Keratinocyte (primary cell): ENCODE measurements around the gene PCSK6. TPM values are rescaled to one million over a fixed set of nuclear protein-coding genes. Genes with fewer than 3 reads are reported as not detected.

Experiments used
- DNase-seq: peaks from one replicate; pipeline ENCODE4 v3.0.0-alpha.2; 2011; ENCODE audit warnings: low read depth, missing footprints, low spot score
- FAIRE-seq: peaks from 2 replicates; lab custom pipeline; 2011; peaks lifted over from hg19 to GRCh38; lab: Jason Lieb, UNC
- H2AFZ ChIP-seq: 2 replicates; pipeline ENCODE4 v1.6.0; 2012; ENCODE audit warnings: low read length, control low read depth, inconsistent platforms; ENCODE audit not compliant: control insufficient read depth
- H3K27ac ChIP-seq: 2 replicates; pipeline ENCODE4 v1.5.1; 2011; ENCODE audit warnings: low read length; ENCODE audit not compliant: control insufficient read depth, insufficient read depth
- H3K27me3 ChIP-seq: 3 replicates; pipeline ENCODE4 v1.6.0; 2011; ENCODE audit warnings: low read length; ENCODE audit not compliant: control insufficient read depth, insufficient read depth; ENCODE audit errors: extremely low read depth
- H3K36me3 ChIP-seq, 2 experiments: 2 replicates in 1 of 2; 3 replicates in 1 of 2; pipeline ENCODE4 v1.5.1; 2011; ENCODE audit warnings: low read length in 2 of 2, mild to moderate bottlenecking in 1 of 2; ENCODE audit not compliant: control insufficient read depth in 2 of 2, insufficient read depth in 2 of 2; ENCODE audit errors: extremely low read depth in 1 of 2
- H3K4me1 ChIP-seq: 3 replicates; pipeline ENCODE4 v1.5.1; 2011; ENCODE audit warnings: low read length; ENCODE audit not compliant: control insufficient read depth, insufficient read depth; ENCODE audit errors: extremely low read depth
- H3K4me2 ChIP-seq: 3 replicates; pipeline ENCODE4 v1.6.0; 2011; ENCODE audit warnings: low read depth, low read length; ENCODE audit not compliant: control insufficient read depth, insufficient read depth; ENCODE audit errors: extremely low read depth
- H3K4me3 ChIP-seq, 3 experiments: fragments of 200-600 bp in 1 of 3; sonication (generic) in 1 of 3; 2 replicates in 2 of 3; 3 replicates in 1 of 3; pipeline ENCODE4 v1.5.1; 2011 to 2016; ENCODE audit warnings: low read length in 3 of 3, mild to moderate bottlenecking in 3 of 3, control low read depth in 2 of 3, inconsistent platforms in 1 of 3, low read depth in 1 of 3, mixed read lengths in 1 of 3, mixed run types in 1 of 3, moderate library complexity in 1 of 3; ENCODE audit not compliant: control insufficient read depth in 2 of 3, insufficient read depth in 2 of 3; ENCODE audit errors: extremely low read depth in 1 of 3
- H3K79me2 ChIP-seq: 2 replicates; pipeline ENCODE4 v1.6.0; 2012; ENCODE audit warnings: low read length; ENCODE audit not compliant: control insufficient read depth, insufficient read depth
- H3K9ac ChIP-seq: 3 replicates; pipeline ENCODE4 v1.6.0; 2011; ENCODE audit warnings: low read length; ENCODE audit not compliant: control insufficient read depth, insufficient read depth; ENCODE audit errors: extremely low read depth
- H3K9me1 ChIP-seq: 3 replicates; pipeline ENCODE4 v1.6.0; 2011; ENCODE audit warnings: low read length; ENCODE audit not compliant: control insufficient read depth, insufficient read depth; ENCODE audit errors: extremely low read depth
- H3K9me3 ChIP-seq: 2 replicates; pipeline ENCODE4 v1.5.1; 2012; ENCODE audit warnings: low read depth, low read length; ENCODE audit not compliant: control insufficient read depth
- H4K20me1 ChIP-seq: 3 replicates; pipeline ENCODE4 v1.6.0; 2011; ENCODE audit warnings: low read length; ENCODE audit not compliant: control insufficient read depth, insufficient read depth; ENCODE audit errors: extremely low read depth
- EZH2 ChIP-seq: IDR thresholded peaks from one replicate; pipeline ENCODE4 v1.6.1; 2012; ENCODE audit warnings: inconsistent platforms, mild to moderate bottlenecking, low read length, moderate library complexity
- dilution Hi-C: fragments of 300-500 bp; cut with MboI; formaldehyde crosslinking; loops from one replicate; pipeline ENCODE4 v1.7.0; 2020; ENCODE audit warnings: low sequenced_read_pairs; ENCODE audit not compliant: extremely low pct_ligation_motif_present
- polyA plus RNA-seq, 5 experiments: library from polyadenylated mRNA; depleted of rRNA in 3 of 5; stranded (reverse) in 3 of 5; stranded (forward) in 1 of 5; unstranded in 1 of 5; fragments of >200 nt; gene quantifications; 1 replicate in 1 of 5; 2 replicates in 3 of 5; 3 replicates in 1 of 5; pipeline versions ENCODE4 v1.2.1 to v1.2.3, GENCODE V29; 2011 to 2012; ENCODE audit warnings: missing spikeins in 2 of 5, low read depth in 1 of 5, low replicate concordance in 1 of 5
- TF ChIP-seq, protein P1 (sequence below), 3 experiments: IDR thresholded peaks in 1 of 3; conservative IDR thresholded peaks in 1 of 3; optimal IDR thresholded peaks in 1 of 3; 2 replicates in 2 of 3; 3 replicates in 1 of 3; pipeline versions ENCODE3 to v1.5.1; 2011; ENCODE audit warnings: low read length in 3 of 3, mild to moderate bottlenecking in 3 of 3, moderate library complexity in 2 of 3, control low read depth in 1 of 3, inconsistent platforms in 1 of 3; ENCODE audit not compliant: insufficient read depth in 2 of 3; ENCODE audit errors: extremely low read depth in 1 of 3

The PCSK6 gene
- polyA plus RNA-seq, 1 donor (not counting 4 experiments of a cell fraction or from before 2014, with no cell fraction given) = 3.1 TPM

DNA sequence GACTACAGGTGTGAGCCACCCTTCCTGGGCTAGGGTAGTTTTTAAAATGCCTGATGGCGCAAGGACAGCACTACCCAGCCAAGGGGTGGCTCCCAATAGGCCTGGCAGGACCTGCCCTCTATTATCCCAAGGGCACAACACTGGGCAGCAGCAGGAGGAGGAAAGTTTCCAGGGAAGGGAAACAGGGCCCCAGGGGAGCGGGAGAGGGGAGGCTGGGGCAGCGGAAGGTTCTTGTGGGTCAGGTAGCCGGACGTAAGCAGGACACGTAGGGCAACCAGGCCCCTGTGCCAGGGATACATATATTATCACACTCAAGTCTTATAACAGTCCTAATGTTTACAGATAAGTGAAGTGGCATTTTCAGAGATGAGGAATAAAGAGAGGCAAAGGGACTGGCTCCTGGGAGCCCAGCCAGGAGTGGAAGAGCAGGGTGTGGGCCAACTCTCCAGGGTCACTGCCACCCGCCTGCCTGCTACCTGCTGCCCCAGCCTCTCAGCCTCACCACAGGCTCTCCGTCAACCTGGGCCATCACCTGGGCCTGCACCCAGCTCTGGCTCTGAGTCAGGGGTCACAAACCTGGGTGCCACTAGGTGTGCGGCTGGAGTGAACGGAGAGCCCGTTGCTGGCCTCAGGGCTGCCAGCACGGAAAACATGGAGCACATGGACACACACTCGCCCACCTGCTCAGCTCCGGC lies 121.3 kb downstream of the PCSK6 start:
- no peaks in the 10 kb centered on the region for H4K20me1 ChIP-seq
- no peak for FAIRE-seq
- H3K27ac ChIP-seq = no peak overlapping the region
- DNase-seq = no peak
- dilution Hi-C loops = no loop called here
- H2AFZ ChIP-seq = no peak overlapping the region
- no peaks in the 10 kb centered on the region for H3K79me2 ChIP-seq
- peaks cover 6% of the 10 kb centered on the region for H3K4me1 ChIP-seq
- no peak overlapping the region for H3K4me3 ChIP-seq
- no peaks in the 10 kb centered on the region for H3K9me1 ChIP-seq
- H3K9me3 ChIP-seq = no peaks in the 10 kb centered on the region
- H3K9ac ChIP-seq = no peak overlapping the region
- H3K27me3 ChIP-seq = no peaks in the 10 kb centered on the region
- H3K36me3 ChIP-seq = no peaks in the 10 kb centered on the region
- TF ChIP-seq, protein P1, sequence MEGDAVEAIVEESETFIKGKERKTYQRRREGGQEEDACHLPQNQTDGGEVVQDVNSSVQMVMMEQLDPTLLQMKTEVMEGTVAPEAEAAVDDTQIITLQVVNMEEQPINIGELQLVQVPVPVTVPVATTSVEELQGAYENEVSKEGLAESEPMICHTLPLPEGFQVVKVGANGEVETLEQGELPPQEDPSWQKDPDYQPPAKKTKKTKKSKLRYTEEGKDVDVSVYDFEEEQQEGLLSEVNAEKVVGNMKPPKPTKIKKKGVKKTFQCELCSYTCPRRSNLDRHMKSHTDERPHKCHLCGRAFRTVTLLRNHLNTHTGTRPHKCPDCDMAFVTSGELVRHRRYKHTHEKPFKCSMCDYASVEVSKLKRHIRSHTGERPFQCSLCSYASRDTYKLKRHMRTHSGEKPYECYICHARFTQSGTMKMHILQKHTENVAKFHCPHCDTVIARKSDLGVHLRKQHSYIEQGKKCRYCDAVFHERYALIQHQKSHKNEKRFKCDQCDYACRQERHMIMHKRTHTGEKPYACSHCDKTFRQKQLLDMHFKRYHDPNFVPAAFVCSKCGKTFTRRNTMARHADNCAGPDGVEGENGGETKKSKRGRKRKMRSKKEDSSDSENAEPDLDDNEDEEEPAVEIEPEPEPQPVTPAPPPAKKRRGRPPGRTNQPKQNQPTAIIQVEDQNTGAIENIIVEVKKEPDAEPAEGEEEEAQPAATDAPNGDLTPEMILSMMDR (optimal IDR thresholded peaks at IDR 0.05 in 1 of 3, IDR thresholded peaks at IDR 0.05 in 1 of 3, conservative IDR thresholded peaks at IDR 0.05 in 1 of 3; ENCODE audit: extremely low read depth in 1 of 3, insufficient read depth in 2 of 3, low read length in 3 of 3) = no peak
- no peak for TF ChIP-seq EZH2
- no peak overlapping the region for H3K4me2 ChIP-seq

DNA sequence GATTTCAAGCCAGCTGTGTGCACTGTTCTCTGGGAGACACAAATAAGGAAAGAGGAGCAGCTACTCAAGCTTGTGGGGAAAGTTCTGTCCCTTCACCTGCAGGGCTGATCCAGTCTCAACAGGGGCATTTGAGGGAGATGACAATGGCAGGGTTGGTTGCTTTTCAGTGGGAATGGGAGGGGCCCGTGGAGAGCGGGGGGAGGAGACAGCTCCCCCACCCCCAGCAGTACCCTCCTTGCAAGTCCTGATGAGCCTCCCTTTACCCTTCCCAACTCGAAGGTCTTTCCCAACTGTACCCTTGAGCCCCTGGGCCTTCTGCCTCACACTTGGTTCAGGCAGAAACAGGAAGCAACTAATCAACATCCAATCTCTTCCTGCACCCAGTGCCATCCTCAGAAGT lies 122.7 kb downstream of the PCSK6 start:
- H4K20me1 ChIP-seq = no peaks in the 10 kb centered on the region
- no peak for FAIRE-seq
- H3K27ac ChIP-seq = no peak overlapping the region
- no peak overlapping the region for H3K4me3 ChIP-seq
- no peaks in the 10 kb centered on the region for H3K36me3 ChIP-seq
- no peaks in the 10 kb centered on the region for H3K9me1 ChIP-seq
- no peak overlapping the region for H3K9ac ChIP-seq
- H3K27me3 ChIP-seq = no peaks in the 10 kb centered on the region
- TF ChIP-seq, protein P1 (optimal IDR thresholded peaks at IDR 0.05 in 1 of 3, IDR thresholded peaks at IDR 0.05 in 1 of 3, conservative IDR thresholded peaks at IDR 0.05 in 1 of 3; ENCODE audit: extremely low read depth in 1 of 3, insufficient read depth in 2 of 3, low read length in 3 of 3) = no peak
- TF ChIP-seq EZH2 = no peak
- peaks cover 1% of the 10 kb centered on the region for H3K4me1 ChIP-seq
- no peak overlapping the region for H3K4me2 ChIP-seq
- H3K79me2 ChIP-seq = no peaks in the 10 kb centered on the region
- dilution Hi-C loops = no loop called here
- DNase-seq = no peak
- H2AFZ ChIP-seq = no peak overlapping the region
- no peaks in the 10 kb centered on the region for H3K9me3 ChIP-seq
